ENCODE results near the gene SFXN5.
A peak's percentile ranks its signal among the peaks of the same experiment; 100 is the strongest.

The SFXN5 gene

GRCh38 chr2:72925328-72925943 is 146.1 kb downstream of the SFXN5 start:
- peaks cover 89% of the 10 kb centered on the region for H3K27me3 ChIP-seq (ENCODE audit: insufficient read depth, poor library complexity, severe bottlenecking)
- H3K4me3 ChIP-seq (ENCODE audit: severe bottlenecking): no peak overlapping the region
- H3K27ac ChIP-seq (ENCODE audit: poor library complexity, severe bottlenecking): no peak overlapping the region
- H3K4me1 ChIP-seq (ENCODE audit: insufficient read depth, poor library complexity, severe bottlenecking): no peaks in the 10 kb centered on the region
- DNase-seq (ENCODE audit: low spot score): no peak
- H3K9me3 ChIP-seq (ENCODE audit: severe bottlenecking): no peaks in the 10 kb centered on the region
- TF ChIP-seq CTCF (IDR thresholded peaks at IDR 0.05; ENCODE audit: poor library complexity, severe bottlenecking): no peak
- no peaks in the 10 kb centered on the region for H3K36me3 ChIP-seq (ENCODE audit: low read depth)
- ATAC-seq (ENCODE audit: low read depth): no peak

DNA sequence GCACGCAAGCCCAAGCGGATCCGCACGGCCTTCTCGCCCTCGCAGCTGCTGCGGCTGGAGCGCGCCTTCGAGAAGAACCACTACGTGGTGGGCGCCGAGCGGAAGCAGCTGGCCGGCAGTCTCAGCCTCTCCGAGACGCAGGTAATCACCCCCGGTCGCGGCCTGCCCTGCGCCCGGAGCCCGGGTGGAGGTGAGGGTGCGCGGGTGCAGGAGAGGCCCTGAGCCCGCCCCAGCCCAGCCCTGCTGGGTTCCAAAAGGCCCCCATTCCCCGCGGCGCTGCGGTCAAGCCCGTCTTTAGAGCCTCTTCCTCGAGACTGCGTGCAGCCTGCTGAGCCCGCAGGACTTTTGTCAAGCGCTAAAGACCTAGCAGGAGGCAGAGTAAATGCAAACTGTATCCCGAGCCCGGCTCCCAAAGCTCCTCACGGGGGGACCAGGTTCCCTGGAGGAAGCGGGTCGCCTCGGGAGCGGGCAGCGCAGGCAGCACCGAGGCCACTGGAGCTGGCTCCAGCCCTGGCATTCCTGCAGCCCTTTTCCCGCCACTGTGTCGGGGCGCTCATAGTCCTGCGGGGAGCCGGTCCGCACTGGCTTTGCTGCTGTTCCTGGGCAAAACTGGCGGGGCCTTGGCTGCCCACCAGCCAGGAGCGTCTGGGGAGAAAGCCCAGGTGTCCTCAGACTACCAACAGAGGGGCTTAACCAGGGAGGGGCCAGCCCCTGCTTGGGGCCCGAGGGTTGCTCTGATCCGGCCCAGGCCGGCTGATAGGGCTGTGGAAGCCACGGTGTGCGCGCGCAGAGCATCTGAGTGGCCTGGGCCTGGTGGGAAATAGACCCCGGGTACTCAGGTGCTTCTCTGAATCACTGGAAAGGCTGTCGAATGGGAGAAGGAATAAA is 146.9 kb downstream of the SFXN5 start:
- TF ChIP-seq CTCF (IDR thresholded peaks at IDR 0.05; ENCODE audit: poor library complexity, severe bottlenecking): no peak
- Histone ChIP-seq H3K4me1 (ENCODE audit: insufficient read depth, poor library complexity, severe bottlenecking) (no peaks in the 10 kb centered on the region), H3K4me3 (ENCODE audit: severe bottlenecking) (no peak overlapping the region), H3K9me3 (ENCODE audit: severe bottlenecking) (no peaks in the 10 kb centered on the region), H3K36me3 (ENCODE audit: low read depth) (no peaks in the 10 kb centered on the region), H3K27ac (ENCODE audit: poor library complexity, severe bottlenecking) (no peak overlapping the region), H3K27me3 (ENCODE audit: insufficient read depth, poor library complexity, severe bottlenecking) (peaks cover 97% of the 10 kb centered on the region)
- DNase-seq (ENCODE audit: low spot score): peak; percentile 39
- ATAC-seq (ENCODE audit: low read depth): peak; percentile 19; the same call in 1 of the 3 replicates

DNA sequence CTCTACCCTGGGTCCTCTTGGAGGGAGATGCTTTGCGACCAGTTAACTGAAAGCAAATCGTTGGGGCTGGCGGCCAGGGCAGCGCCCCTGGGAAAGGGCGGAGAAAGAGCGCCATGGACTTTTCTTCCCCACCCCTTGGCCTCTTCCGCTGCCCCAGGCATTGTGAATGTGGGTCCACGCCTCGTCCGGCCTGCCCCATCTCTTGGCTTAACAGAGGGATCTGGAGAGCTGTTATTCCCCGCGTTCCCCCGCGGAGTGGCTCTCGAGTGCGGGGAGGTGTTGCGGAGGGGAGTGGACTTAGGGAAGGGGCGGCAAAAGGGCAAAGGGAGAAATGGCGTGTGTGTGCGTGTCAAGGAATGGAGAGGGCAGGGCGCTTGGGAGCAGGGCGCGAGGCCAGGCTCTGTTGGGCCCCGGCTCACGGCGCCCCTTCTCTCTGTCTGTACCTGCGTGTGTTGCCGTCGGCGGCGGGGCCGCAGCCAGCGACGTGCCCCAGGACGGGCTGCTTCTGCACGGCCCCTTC is 147.6 kb downstream of the SFXN5 start:
- Histone ChIP-seq H3K27me3 (ENCODE audit: insufficient read depth, poor library complexity, severe bottlenecking) (peaks cover 100% of the 10 kb centered on the region), H3K4me1 (ENCODE audit: insufficient read depth, poor library complexity, severe bottlenecking) (no peaks in the 10 kb centered on the region), H3K27ac (ENCODE audit: poor library complexity, severe bottlenecking) (no peak overlapping the region), H3K9me3 (ENCODE audit: severe bottlenecking) (no peaks in the 10 kb centered on the region), H3K4me3 (ENCODE audit: severe bottlenecking) (no peak overlapping the region), H3K36me3 (ENCODE audit: low read depth) (no peaks in the 10 kb centered on the region)
- no peak for TF ChIP-seq CTCF (IDR thresholded peaks at IDR 0.05; ENCODE audit: poor library complexity, severe bottlenecking)
- ATAC-seq (ENCODE audit: low read depth) (peak; percentile 35), DNase-seq (ENCODE audit: low spot score) (peak; percentile 49)

DNA sequence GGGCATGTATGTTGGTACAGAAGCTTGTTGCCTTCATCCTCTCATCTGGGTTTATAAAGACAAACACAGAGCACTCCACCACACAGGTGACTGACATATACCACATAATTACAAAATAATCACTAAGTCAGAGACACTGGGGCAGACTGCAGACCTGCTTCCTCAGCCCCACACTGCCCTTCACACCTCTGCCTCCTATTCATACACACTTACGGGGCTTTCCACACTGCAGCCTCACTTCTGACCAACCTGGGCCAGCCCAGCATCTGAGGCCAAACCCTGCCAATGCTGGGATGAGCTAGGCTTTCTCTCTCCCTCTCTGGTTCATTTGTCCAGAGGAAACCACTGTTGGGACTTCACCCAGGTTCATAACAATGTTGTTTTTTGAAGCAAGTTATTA is 149.7 kb downstream of the SFXN5 start:
- no peak overlapping the region for H3K27ac ChIP-seq (ENCODE audit: poor library complexity, severe bottlenecking)
- no peaks in the 10 kb centered on the region for H3K36me3 ChIP-seq (ENCODE audit: low read depth)
- ATAC-seq (ENCODE audit: low read depth): no peak
- peaks cover 98% of the 10 kb centered on the region for H3K27me3 ChIP-seq (ENCODE audit: insufficient read depth, poor library complexity, severe bottlenecking)
- no peaks in the 10 kb centered on the region for H3K9me3 ChIP-seq (ENCODE audit: severe bottlenecking)
- TF ChIP-seq CTCF (IDR thresholded peaks at IDR 0.05; ENCODE audit: poor library complexity, severe bottlenecking): no peak
- no peak overlapping the region for H3K4me3 ChIP-seq (ENCODE audit: severe bottlenecking)
- no peak for DNase-seq (ENCODE audit: low spot score)
- H3K4me1 ChIP-seq (ENCODE audit: insufficient read depth, poor library complexity, severe bottlenecking): no peaks in the 10 kb centered on the region
